HG02981 (cell line): ENCODE measurements around the gene TBCB.
"Not testable (repeated sequence)": the region's sequence is repeated elsewhere in the genome, so short reads cannot be mapped to it uniquely, and the experiment has no call there.

Source experiments
- ATAC-seq: cut with Tn5 transposase; IDR thresholded peaks from one replicate; pipeline ENCODE4 v1.9.1; 2021; ENCODE audit warnings: mild to moderate bottlenecking, moderate library complexity; ENCODE audit not compliant: unreplicated experiment

The TBCB gene

DNA sequence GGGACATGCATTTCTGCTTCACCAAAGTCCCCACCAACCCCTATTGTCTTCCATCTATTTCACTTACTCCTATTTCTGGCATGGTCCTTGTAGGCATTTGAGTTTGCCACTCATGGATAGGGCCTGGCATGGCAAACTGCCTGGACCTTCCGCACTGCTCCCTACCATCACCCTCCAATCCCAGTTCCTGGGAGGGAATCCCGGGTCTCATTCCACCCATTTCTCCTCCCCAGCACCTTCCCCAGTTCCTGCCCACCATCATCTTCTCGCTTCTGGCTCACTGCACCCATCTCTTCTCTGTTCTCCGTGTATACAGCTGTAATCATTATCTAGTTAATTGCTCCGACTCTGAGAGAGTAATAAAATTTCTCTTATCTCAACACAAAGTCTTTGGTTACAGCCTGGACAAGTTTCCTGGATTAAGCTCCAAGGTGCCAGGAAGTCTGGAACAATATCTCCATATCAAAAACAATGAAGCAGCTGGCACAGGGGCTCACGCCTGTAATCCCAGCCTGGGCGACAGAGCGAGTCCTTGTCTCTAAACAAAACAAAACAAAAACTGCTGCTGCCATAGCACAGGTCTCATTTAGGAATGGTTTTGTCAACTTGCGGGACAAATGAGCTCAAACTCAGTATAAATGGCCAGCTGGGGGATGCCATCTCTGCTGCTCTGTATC, 54.0 kb downstream of the TBCB start:
- ATAC-seq: no peak

DNA sequence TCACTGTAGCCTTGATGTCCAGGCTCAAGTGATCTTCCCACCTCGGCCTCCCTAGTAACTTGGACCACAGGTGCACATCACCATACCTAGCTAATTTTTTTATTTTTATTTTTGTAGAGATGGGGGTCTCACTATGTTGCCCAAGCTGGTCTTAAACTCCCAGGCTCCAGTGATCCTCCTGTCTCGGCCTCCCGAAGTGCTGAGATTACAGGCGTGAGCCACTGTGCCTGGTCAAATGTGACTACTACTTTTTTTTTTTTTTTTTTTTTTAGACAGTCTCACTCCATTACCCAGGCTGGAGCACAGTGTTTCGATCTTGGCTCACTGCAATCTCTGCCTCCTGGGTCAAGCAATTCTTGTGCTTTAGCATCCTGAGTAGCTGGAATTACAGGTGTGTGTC, 57.6 kb downstream of the TBCB start:
- ATAC-seq: no peak

DNA sequence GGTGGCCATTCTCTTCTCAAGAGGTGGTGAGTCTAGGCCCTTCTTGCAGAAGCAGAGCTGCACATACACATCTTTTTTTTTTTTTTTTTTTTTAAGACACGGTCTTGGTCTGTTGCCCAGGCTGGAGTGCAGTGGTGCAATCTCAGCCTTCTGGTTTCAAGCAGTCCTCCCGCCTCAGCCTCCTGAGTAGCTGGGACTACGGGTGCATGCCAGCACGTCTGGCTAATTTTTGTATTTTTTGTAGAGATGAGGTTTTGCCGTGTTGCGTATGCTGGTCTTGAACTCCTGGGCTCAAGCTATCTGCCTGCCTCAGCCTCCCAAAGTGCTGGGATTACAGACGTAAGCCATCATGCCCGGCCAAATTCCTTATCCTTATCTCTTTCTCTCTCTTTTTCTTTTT, 58.6 kb downstream of the TBCB start:
- ATAC-seq: not testable (repeated sequence)
